Activated CD8-positive, alpha-beta memory T cell treated with anti-CD3 and anti-CD28 coated beads for 36 hours (primary cell): Measurements from ENCODE around the gene ARGLU1. TPM values are rescaled to one million over a fixed set of nuclear protein-coding genes. Genes with fewer than 3 reads are reported as not detected.
"Not testable (repeated sequence)": the region's sequence is repeated elsewhere in the genome, so short reads cannot be mapped to it uniquely, and the experiment has no call there.

Experiments used
- CTCF ChIA-PET: fragments of 350-600 bp; sonication (Branson Sonifier 250); formaldehyde crosslinking; loops from one replicate; lab custom pipeline; 2021; ENCODE audit warnings: antibody characterized with exemption; lab: Charles Lee
- POLR2A ChIA-PET: fragments of 350-600 bp; sonication (Branson Sonifier 250); formaldehyde crosslinking; loops from one replicate; lab custom pipeline; 2021; ENCODE audit warnings: antibody characterized with exemption; lab: Charles Lee
- total RNA-seq, 2 experiments: library from RNA; stranded (reverse); gene quantifications; one replicate each; pipeline ENCODE4 v1.2.3, GENCODE V29; 2021

The ARGLU1 gene
- total RNA-seq: 10 to 100 TPM; 73.4 to 78.5 TPM

GRCh38 chr13:106567474-106568298 is at the start of gene ARGLU1:
Gene ARGLU1 (minus strand): TSS chr13:106568137. CDS start chr13:106567919, 218 bp downstream.
- ChIA-PET CTCF (no interaction called here), POLR2A (interaction anchor here (1.6 kb wide), 1 partner anchor 31 kb away, joined by 12 read pairs; no protein-coding TSS in a partner anchor)

DNA sequence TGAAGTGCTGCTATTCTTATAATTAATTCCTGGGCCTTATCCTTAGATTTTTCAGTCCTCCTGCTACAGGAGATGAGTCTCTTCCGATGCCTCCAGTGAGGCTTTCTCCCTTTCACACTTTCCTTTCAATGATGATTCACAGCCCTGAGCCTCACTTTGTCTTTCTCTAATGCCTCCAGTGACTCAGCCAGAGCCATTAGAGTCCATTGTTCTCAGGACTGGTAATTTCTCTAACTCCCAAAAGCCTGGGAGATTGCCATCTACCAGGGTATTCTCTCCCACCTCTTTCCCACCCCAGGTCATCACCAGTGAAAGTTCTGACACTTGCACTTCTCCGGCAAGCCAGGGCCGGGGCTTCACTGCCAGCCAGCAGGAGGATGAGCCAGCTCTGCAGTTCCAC is 49.6 kb upstream of the ARGLU1 start:
- POLR2A ChIA-PET: no interaction called here
- CTCF ChIA-PET: no interaction called here

- POLR2A ChIA-PET: no interaction called here
- CTCF ChIA-PET: no interaction called here
Observed at GRCh38 chr13:106616729-106617128, 48.8 kb upstream of the ARGLU1 start.

DNA sequence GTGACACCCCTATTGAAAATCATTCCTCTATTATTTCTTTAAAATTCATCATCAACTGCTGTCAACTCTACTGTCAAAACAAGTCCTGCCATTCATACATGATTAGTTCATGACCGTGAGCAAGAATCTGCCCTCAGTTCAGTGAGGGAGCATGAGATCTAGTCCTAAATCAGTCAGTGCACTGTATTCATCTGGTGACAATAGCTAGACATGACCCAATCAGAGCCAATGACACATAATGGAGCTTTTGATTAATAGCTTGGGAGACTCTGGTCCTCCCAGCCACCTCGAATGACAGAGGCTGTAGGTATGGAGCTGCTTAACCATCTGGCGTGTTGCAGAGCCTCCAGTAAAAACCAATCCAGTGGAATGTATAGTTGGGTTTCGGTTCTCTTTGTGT is 46.9 kb upstream of the ARGLU1 start:
- ChIA-PET CTCF (no interaction called here), POLR2A (no interaction called here)

DNA sequence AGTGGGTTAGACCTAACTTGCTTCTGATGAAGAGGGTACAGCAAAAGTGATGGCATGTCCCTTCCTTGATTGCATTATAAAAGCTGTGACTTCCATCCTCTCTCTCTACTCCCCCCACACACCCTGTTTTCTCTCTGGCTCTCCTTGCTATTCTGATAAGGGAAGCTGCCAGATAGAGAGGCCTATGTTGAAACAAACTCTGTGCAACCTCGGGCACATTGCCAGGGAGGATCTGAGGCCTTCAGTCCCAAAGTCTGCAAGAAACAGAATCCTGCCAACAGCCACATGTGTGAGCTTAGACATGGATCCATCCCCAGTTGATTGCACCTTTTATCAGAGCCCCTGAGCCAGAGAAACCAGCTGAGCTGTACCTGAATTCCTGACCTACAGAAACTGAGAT is 44.8 kb upstream of the ARGLU1 start:
- ChIA-PET POLR2A (no interaction called here), CTCF (no interaction called here)

- ChIA-PET CTCF (no interaction called here), POLR2A (no interaction called here)
Observed at GRCh38 chr13:106610486-106610885, 42.5 kb upstream of the ARGLU1 start.

DNA sequence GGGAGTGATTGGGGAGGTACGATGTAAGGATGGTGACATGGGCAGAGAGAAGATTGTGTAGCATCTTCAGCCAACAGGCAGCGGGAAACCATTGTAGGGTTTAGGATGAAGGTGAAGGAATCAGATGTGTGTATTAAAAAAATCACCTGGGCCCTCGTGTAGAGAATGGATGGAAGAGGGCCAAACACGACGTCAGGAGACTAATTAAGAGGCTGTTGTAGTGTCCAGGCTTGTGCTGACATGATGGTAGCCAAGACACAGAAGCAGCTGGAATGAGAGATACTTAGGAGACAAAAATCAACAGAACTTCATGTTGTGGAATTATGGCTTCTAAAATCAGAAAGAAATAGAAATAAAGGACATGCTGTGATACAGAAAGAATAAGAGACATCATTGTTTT is 41.2 kb upstream of the ARGLU1 start:
- POLR2A ChIA-PET: no interaction called here
- CTCF ChIA-PET: no interaction called here

GRCh38 chr13:106603546-106603945 is 35.6 kb upstream of the ARGLU1 start:
- ChIA-PET POLR2A (no interaction called here), CTCF (no interaction called here)

DNA sequence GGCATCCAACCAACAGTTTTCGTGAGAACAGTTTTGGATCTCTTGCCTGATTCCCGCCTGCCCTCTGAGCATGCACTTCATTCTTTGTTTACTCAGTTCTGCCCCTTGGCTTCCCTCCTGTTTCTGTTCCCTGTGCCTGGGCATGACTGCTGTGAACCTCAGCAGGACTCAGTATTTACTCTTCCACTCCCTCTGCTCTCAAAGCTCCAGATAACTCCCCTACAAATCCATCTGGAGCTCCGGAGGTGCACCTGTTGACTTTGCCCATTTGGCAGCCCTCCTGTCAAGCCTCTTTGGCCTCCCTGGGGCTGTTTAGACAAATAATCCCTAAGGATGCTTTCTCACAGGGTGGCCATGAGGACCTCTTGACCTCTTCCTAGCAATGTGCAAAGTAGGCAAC is 34.2 kb upstream of the ARGLU1 start:
- ChIA-PET CTCF (no interaction called here), POLR2A (no interaction called here)

- ChIA-PET POLR2A (no interaction called here), CTCF (no interaction called here)
Observed at GRCh38 chr13:106601489-106601888, 33.6 kb upstream of the ARGLU1 start.

GRCh38 chr13:106600798-106601135 is 32.8 kb upstream of the ARGLU1 start:
- CTCF ChIA-PET: not testable (repeated sequence)

GRCh38 chr13:106599875-106600797 is 32.2 kb upstream of the ARGLU1 start:
- ChIA-PET POLR2A (interaction anchor here (0.6 kb wide), 1 partner anchor 876 kb away, joined by 3 read pairs; no protein-coding TSS in a partner anchor), CTCF (no interaction called here)

More at GRCh38 chr13:106600798-106601135, 32.8 kb upstream of the ARGLU1 start:
- POLR2A ChIA-PET: interaction anchor here (0.6 kb wide), 1 partner anchor 876 kb away, joined by 3 read pairs; no protein-coding TSS in a partner anchor

DNA sequence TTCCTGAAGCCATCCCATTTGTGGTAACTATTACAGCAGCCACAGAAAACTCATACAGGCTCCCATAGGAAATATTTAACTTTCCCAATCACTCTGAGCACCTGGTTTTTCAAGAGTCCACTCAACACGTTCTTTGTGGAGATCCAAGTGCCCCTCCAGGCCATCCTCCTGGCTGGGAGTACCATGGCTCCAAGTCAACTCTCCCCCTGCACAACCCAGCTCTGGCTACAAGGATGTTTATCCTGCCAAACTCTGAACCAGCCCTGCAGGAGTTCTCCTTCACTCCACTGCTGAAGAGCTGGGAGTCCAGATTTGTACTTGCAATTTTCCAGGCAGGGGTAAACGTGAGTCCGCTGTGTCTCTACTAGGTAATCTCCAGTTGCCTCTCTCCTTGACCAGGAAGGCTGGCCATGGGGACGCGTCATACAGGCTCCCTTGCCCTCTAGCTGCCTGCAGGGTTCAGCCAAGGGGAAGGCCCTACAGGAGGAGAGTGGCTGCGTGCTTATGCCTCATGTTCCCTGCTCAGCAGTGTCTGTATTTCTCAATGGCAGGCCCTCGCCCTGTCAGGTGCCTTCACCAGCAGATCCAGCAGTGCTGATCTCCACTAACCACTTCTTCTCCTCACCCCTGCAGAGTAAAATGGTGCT is 29.9 kb upstream of the ARGLU1 start:
- CTCF ChIA-PET: no interaction called here

GRCh38 chr13:106597186-106597585 is 29.2 kb upstream of the ARGLU1 start:
- ChIA-PET CTCF (no interaction called here), POLR2A (no interaction called here)

More for the DNA sequence above, 29.9 kb upstream of the ARGLU1 start:
- POLR2A ChIA-PET: no interaction called here

GRCh38 chr13:106596275-106596937 is 28.5 kb upstream of the ARGLU1 start:
- CTCF ChIA-PET: no interaction called here
- POLR2A ChIA-PET: no interaction called here

DNA sequence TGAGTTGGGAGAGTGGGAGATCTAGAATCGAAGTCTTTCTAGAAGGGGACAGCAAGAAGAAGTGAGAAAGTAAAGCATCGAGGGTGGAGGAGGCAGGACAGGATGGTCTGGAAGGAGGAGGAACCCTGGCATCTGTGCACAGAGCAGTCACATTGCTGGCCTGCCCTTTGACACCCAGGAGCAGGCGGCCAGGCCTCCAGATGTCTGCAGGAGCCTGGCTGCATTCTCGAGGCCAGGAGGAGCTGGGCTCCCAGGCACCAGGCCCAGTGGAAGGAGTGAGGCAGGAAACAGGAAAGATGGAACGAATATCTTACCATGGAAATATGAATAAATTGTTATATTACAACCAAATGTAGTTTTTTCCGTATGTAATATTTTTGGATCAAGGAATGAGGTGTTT is 27.7 kb upstream of the ARGLU1 start:
- ChIA-PET CTCF (no interaction called here), POLR2A (no interaction called here)

DNA sequence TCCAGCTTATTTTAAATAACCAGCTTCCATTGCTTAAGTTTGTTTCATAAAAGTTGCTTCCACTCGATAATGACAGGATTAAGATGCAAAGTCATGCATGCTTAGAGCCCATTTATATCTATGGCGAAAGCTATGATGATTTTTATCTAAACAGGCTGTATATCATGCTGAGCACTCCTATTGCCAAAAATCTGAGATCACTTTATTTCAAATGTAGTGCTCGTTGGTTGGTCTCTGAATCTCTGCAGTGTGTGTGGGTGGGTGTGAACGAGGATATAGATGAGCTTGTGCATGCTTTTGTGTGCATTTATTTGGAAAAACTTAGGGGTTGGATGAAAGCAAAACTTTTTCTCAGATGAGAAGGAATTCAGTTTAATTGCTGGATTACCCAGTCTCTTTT is 27.0 kb upstream of the ARGLU1 start:
- POLR2A ChIA-PET: no interaction called here
- CTCF ChIA-PET: no interaction called here

DNA sequence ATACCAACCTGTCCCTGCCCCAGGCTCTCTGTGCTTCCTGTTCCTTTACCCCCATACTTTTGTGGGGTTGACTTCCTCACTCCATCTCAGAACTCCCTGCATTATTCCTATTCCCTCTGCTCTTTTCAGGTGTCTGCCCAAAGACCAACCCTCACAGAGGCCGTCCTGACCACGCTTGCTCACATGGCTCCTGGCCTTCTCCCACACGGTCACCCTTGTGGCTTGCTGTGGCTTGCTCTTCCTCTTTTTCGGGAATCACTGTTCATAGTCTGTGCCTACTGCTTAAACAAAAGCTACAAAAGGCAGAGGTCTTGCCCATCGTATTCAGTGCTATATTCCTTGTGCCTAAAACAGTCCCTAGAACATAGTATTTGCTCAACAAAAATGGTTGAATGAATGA is 25.2 kb upstream of the ARGLU1 start:
- ChIA-PET CTCF (no interaction called here), POLR2A (no interaction called here)

DNA sequence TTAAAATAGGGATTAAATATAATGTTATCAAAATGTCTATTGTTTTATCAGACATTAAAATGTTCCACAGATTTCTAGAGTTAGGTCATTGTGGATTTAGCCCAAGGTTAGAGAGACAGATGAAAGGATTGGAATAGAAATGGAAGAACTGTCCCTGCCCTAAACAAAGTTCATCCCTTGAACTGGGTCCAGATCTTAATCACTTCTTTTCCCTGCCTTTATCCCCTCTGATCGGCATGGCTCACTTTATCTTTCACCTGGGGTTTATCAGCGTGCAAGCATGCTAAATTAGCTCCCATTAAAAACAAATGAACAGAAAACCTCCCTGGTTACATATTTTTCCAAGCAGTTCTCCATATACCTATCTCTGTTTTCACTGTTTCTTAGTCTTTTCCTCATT is 23.4 kb upstream of the ARGLU1 start:
- ChIA-PET POLR2A (no interaction called here), CTCF (no interaction called here)
